8988T (cell line): ENCODE results near the gene LYRM4.
A peak's percentile ranks its signal among the peaks of the same experiment; 100 is the strongest.

Experiments
- DNase-seq: peaks from one replicate; pipeline ENCODE4 v3.0.0; 2011

LYRM4 gene

DNA sequence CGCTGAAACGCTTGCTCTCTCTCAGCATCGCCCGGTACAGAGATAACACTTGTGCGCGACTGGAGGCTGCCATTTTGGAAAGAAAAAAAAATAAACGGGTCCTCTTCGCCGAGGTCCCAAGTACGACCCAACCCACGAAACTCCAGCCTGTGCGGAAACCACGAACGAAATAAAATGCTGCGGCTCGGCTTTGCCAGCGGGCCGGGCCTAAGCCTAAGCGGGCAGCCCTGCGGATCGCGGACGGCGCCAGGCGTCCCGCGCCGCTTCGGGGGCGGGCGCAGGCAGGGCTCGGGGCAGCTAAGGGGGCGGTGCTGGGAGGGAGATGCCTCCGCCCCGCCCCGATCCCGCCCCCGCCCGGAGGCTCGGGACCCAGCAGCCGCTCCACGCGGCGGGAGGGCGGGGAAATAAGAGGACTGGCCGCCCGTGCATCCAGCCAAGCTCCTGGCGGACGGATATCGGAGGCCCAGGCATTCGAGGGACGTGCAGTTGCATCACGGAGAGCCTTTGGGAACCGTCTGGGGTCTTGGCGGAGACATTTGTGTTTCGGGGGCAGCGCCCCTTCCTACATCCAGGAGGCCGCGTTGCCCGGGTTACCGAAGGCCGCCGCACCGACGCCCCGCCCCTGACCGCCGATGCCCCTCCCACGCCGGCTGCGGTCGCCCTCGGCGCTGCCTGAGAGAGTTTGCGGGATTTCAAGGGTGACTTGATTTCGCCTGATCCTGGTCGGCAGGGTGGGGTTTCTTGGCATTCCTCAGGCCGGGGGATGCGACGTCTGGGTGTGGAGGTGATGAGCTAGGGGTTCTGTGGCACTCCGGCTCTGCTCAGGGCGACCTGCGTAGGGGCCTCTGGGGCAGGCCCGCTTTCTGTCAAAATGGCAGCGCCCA is at the start of gene LYRM4, which contains the start of gene FARS2:
LYRM4 (minus strand) TSS at position 290 of the 884 bp plus-strand sequence; CDS start at position 73, 217 bp downstream.
FARS2 (plus strand) TSS at position 853 of the 884 bp plus-strand sequence.
- peak; percentile 70 for DNase-seq

DNA sequence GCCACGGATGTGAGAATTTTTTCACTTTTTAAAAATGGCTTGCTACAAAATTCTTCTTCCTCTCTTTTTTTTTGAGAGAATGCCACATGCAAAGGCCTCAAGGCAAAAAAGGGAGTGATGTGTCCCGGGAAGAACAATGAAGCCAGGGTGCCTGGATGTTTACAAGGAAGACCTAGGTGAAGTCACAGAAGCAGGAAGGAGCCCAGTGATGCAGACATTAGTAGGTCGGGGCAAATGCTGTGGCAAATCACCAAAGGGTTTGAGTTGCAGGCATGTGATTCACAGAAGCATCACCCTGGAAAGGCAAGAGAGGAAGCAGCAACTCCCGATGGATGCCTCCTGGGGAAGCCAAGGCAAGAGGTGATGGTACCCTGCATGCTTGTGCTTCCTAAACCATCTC is 47.3 kb upstream of the LYRM4 start:
- no peak for DNase-seq

DNA sequence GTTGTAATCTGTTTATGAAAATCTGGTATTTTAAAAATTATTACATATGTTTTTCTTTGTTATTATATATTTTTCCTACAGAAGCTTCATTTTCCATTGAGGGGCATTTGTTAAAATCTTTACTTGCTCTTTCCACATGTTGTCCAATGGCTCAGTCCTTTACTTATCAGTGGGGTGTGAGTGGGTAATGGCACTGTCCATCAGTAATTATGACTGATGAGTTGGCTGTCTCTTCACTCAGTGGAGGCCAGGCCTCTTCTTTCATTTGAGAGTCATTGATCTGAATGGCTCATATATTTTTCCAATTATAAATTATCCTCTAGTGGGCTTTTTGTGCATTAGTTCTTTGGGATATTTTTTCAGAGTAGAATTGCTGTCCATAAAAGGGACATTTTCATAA is 46.3 kb upstream of the LYRM4 start:
- DNase-seq: no peak

DNA sequence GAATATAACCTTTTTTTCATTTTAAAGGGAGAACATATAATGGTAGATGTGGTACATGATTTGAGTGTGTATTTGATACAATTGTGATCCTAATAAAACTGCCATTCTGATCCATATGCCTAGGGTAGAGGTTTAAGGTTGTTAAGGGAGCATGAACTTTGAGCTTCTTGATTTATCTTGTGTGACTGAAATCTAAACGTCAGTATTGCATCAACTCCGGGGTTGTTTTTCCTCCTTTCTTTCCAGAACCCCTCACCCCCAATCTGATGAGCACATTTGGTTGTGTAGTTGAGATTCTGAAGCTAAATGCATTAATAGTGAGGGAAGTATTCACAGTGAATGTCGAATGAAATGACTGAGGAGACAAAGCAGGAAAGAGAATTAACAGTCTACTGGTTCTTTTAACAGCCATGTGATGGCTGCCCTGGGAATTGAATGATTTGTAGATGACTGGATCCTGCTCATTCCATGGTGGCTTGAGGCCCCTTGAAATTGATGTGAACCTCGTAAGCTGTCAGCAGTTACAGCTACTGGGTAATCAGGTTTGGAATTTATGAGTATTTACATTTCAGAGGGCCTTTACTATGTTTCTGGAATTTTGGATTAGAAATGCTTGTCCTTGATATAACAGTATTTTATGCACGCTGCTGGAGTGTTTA is 45.3 kb upstream of the LYRM4 start:
- DNase-seq: no peak

DNA sequence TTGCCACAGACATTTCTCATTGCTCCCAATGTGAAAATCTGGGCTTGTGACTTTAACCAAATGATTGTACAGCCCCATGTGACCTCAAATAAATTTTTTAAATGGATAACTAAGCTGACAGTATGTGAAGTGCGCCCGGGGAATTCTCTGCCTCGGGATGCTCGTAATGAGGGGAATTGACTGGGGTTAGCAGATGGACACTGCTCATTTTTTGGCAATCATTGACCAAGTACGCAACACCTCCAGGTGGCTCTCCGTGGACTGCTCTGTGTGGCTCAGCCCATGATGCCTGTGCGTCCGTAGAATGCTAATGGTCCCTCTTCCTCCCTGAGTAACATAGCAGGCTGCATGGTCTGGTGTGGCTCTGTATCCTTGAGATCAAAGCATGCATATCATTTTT is 42.9 kb upstream of the LYRM4 start:
- no peak for DNase-seq

DNA sequence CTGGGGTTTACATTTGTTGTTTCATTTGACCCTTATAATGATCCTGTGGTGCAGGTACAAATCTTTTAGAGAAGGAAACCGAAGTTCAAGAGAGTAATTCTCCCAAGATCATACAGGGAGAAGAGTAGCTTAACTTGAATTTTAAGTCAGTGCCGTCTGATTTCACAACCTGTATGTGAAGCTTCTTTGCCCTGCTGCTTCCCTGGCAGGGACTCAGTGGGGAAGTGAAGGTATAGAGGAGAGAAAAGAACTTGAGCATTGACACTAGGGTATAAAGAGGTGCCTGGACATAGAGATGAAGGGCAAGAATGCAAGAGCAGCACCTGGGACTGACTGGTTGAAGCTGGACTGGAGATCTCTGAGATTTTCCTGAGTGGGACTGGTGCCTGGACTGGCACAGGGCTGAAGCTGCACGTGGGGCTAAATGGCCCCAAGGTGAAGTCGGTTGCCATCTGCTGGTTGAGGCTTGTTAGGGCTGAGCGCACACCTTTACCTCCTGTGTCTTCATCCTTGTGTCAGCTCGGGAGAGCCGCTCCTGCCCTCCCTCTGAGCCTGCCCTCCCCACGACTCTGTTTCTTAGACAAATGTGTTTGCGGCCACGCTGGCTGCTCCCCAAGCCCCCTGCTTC is 42.4 kb upstream of the LYRM4 start:
- peak; percentile 39 for DNase-seq

DNA sequence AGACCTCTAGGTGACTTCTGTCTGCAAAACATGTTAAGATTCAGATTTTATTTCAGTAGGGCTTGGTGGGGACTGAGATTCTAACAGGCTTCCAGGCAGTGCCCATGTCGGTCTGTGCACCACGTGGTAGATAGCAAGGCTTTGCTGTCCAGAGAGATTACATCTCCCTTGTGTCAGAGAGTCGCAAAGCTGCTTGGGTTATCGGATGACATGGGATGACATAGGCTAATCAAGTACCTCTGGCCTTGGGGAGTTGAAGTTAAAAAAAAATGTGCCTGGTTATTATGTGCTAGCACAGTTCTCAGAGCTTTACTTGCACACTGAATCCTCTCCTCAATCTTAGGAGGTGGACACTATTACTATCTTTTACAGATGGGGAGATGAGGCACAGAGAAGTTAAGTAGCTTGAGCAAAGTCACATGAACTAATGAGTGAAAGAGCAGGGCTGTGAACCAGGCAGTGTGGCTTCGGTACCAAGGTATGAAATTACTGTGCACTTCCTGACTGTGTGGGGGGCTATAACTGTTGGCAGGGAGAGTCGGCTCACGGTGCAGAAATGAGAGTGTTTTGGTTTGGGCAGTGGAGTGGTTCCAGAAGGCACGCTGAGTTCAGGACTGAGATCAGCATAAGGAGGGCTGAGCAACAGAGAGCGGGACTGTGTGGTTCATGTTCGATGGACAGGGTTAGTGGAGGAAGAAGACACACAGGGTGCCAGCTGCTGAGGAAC is 41.6 kb upstream of the LYRM4 start:
- DNase-seq: no peak

DNA sequence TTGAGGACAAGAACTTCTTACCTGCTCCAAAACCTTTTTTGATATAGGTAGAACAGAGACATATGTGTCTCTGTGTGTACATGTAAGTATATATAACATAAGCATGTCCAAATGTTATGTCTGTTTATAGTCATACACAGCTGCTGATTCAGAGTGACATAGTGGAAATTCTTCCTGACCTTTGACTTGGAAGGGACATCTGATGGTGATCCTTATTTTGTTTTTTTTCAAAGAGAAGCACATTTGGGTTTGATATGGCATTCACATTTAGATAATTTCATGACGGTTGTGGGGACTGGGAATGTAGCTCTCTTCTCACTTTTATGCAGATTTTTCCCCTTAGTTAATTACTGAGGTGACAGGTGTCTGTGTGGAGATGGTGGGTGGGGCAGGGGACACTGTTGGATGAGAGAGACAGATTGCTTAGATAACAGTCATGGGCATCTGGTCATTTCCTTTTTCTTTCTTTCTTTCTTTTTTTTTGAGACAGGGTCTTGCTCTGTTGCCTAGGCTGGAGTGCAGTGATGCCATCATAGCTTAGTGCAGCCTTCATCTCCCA is 39.5 kb upstream of the LYRM4 start:
- DNase-seq: no peak

DNA sequence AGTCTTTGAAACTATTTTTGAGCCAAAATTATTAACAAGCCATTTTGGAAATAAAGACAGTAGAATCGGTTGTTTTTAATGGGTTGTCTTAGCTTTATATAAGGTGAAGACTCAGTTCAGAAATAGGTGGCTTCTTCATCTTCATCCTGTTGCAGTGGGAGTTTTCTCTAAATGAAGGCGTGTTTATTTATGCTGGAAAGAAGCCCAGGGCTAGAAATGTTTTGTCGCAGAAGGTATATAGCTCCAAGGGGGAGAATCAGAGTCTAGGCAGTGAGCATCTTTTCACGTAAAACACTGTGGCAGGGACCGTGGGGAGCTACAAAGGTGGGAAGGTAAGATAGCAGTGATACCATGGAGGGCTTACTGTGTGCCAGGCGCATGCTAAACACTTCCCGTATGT is 34.9 kb upstream of the LYRM4 start:
- no peak for DNase-seq

DNA sequence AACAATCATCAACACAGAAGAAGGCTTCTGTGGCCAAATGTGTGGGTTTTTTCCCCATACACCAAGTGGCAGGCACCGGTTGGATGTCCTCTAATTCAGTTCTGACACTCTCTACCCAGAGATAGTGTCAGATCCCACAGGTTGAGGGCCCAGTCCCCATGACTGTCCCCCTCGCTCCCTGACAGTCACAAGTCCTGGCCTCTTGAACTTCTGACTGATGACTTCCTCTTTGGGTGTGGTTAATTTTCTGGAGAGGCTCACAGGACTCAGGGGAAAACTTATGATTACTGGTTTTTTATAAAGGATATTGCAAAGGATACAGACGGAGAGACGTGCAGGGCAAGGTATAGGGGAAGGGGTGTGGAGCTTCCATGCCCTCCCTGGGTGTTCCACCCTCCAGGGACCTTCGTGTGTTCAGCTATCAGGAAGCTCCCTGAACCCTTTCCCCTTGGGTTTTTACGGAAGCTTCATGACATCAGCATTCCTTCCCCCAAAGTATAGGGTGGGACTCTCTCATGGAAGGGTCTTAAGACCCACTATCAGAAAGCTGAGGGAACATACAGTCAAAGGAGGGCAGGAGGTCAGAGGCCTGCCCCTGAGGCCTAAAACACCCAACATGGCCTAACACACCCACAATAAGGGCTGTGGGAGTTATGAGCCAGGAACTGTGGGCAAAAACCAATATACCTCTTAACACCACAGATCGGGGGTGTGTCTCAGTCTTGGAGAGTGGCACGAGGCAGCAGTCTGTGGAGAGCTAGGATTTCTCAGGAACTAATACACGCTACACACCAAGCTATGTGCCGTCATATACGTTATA is 33.9 kb upstream of the LYRM4 start:
- DNase-seq: no peak

DNA sequence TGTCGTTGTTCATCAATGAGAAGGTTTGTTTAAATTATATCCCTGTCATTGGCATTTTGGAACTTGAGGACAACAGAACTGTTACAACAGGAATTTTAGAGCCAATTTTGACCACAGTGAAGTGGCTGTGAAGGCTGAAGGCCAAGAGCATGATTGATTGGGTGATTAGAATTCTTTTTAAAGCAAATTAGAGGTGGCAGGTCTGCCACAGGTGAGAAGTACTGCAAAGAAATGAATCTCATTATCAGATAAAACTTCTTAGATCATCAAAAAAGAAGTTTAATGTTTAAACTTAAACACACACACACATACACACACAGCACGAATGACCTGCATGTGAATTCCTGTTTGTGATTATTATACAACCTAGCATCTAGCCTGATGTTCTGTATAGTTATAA is 32.9 kb upstream of the LYRM4 start:
- DNase-seq: no peak

DNA sequence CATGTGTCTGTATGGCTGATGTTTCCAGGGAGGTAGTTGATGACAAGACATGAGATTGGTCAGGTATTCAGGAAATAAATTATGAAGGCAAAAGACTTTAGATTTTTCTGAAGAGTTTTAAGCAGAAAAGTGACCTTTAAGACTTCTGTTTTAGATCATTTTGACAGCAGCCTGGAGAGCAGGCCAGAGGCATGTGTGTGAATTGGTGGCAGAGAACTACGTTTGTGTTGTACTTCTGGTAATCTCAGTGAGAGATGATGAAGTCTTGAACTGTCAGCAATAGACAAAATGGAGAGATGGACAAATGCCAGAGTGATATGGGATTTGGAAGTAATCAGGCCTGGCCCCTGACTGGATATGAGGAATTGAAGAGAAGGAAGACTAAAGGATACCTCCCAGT is 31.4 kb upstream of the LYRM4 start:
- no peak for DNase-seq

DNA sequence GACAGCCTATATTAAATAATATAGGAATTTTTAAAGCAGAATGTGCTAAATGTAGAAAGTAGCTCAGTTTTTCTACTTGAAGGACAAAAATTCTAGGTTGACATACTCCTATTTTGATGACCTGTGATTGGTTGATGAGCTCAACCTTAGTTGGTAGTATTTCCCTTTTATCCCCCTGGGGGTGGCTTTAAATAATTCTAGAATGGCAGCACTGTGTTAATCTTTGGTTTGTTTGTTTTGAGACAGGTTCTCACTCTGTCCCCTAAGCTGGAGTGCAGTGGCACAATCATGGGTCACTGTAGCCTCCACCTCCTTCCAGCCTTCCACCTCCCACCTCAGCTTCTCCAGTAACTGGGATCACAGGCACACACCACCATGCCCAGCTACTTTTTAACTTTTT is 29.8 kb upstream of the LYRM4 start:
- DNase-seq: no peak

DNA sequence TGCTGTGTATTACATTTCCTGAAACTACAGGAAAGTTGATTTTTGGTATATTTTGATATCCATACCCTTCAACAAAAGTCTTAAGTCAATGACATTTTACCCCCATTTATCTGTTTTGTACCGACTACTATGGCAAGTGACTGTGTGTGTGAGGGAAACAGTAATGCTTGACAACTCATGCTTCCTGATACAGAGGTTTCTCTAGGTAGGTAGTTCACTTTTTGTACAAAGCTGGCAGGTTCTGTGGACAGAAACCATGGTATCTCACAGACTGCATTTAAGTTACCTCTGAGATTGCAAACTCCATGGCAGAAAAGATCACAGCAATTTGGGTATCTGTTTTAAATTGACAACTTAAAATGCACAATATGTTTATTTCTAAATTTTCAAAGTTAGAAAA is 29.3 kb upstream of the LYRM4 start:
- DNase-seq: no peak

DNA sequence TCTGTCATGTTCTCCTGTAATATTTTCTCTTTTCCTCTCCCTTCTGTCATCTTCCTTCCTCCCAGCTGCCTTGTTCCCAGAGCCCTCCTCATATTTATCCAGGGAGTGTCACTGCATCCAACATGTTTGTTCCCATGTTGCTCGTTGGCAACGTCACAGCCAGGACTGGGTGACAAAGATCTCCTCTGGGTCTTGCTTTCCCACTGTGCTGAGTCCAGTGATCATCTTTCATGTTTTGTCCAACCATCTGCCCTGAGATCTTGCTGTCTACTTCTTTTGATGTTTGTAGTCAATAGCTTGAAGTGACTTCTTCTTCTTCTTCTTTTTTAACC is 27.2 kb upstream of the LYRM4 start:
- DNase-seq: no peak

DNA sequence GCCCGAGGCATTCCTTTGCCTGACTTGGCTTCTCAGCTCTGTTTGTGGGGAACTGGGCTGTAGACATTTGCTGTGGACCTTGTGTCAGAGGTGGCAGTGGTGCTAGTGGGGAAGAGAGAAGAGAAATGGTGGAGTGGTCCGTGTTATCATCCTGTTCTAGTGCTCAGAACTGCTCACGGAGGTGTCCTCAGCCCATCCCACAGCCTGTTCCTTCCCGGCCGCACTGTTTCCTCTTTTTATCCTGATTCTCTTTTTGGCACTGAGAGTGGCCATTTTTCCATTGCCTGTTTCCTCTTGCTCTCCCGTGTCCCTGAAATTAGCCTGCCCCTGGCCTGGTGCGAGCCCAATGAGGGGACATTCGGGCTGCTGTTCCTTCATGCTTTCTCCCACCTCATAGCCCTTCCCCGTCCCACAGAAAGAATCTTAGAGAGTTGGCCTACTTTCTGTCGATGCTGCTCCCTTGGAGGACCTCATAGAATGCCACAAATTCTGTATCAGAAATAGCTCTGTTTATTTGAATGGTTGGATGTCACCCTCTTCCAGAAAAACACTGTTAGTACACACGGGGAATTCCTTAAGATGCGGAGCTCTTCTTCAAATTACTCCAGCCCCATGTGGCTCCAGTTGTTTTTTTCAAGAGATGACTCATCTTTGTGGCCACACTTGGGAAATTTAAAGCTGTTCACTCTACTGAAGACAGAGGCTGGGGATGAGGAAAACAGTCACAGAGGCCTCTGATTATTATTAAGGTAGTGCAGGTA is 26.6 kb upstream of the LYRM4 start:
- no peak for DNase-seq

DNA sequence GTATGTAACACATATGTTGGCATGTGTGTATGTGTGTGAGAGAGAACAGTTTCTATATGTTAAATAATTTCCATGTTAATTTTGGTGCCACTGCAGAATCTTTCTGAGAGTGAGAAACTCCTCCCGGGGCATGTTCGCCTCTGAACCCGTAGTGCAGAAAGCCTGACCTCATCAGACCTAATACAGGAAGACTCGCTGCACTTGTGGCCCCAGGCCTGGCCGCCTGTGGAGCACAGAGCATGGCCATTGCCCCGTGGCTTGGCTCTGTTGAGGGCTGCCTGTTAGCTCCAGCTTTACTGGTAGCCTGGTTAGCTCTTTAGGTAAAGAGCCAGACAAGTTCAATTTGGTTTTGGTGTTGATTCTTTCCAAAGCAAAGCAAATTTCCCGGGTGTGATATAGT is 26.0 kb upstream of the LYRM4 start:
- DNase-seq: no peak

DNA sequence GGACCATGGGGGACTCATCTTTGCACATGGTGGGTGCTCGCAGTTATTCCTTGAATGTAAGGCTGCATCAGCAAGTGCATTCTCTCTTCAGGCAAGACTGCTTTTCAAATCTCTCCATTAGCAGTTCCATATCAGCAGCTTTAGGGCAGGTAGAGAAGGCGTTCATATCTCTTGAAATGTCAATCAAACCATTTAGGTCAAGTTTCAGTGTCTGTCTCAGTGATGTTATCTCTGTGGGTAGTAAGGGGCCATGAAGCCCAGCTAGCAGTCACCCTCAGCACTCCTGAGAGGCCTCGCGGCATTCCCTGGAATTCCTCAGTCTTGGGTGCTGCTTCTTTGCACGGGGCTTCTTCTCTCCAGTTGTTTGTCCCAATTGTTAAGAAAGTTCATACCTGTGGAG is 24.8 kb upstream of the LYRM4 start:
- DNase-seq: no peak

DNA sequence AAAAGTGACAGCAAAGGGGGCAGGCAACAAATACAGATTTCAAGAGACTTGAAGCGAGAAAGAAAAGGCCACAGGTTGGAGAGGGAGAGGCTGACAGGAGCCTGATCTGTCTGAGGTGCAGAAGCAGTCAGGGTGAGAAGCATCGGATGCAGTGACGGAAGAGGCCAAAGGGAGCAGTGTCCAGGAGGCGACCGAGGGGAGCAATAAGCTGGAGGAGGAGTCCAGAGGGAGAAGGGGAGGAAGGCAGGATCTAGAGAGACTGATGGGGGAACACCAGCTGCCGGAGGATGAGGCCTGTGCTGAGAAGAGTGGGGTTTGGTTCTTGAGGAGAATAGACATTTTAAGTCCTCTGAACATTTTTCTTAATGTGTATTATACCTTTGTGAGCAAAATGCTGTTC is 24.3 kb upstream of the LYRM4 start:
- DNase-seq: no peak

DNA sequence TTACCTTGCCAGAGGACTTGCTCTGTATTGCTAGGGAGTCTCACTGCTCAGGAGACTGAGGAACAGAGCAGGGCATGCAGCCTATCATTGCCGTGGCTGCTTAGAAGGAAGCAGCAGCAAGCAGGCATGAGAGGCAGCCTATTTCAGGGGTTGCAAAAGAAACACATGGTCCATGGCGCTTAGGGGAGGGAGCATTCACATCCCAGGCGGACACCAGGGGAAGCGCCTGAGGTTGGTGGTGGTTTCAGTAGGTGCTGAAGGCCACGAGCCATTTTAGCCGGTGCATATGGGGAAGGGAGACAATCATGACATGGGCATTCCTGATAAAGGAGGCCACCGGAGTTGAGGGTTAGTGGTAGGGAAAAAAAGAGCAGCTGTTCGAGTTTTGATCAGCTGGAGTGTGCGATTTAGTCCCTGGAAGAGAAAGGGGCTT is 21.5 kb upstream of the LYRM4 start:
- DNase-seq: no peak

DNA sequence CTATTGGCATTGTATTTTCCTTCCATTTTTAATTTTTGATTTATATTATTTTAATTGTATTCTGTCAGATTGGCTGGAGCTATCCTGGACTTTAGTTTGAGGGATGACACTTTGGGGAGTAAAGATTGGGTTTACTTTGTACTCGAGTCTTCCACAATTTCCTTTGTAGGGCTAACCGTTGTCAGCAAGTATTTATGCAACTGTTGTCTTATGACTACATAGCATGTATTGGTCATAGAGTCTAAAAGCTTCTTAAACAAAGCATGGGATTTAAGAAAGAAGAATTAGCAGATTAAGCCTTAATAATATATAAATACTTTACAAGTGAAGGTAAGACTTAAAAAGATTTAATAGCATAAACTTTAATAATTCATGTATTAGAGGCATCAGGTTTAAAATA is 20.2 kb upstream of the LYRM4 start:
- no peak for DNase-seq
